Psoas muscle (tissue), 8 donors: ENCODE data around the gene CACNG3. TPM values are rescaled to one million over a fixed set of nuclear protein-coding genes. Genes with fewer than 3 reads are reported as not detected.

ENCODE experiments used
- ATAC-seq, 4 donors: fragments of 200-7000 bp; cut with Tn5 transposase; one replicate each; pipeline ENCODE4 v1.9.1; 2020; ENCODE audit warnings: moderate library complexity in 3 of 4, mild to moderate bottlenecking in 2 of 4
- DNase-seq, 2 donors: peaks; one replicate each; pipeline ENCODE4 v3.0.0-alpha.2; 2020
- H3K27ac ChIP-seq: fragments of 200-600 bp; one replicate; pipeline ENCODE4 v1.8.0; 2022
- H3K27me3 ChIP-seq, 3 donors: fragments of 200-600 bp in 1 of 3; one replicate each; pipeline versions ENCODE4 v1.6.1 to v1.8.0; 2013 to 2022; ENCODE audit warnings: low read length in 2 of 3, mild to moderate bottlenecking in 2 of 3, moderate library complexity in 1 of 3; ENCODE audit not compliant: insufficient read depth in 3 of 3
- H3K36me3 ChIP-seq, 2 donors: fragments of 200-600 bp in 1 of 2; one replicate each; pipeline versions ENCODE4 v1.6.1 to v1.8.0; 2013 to 2022; ENCODE audit warnings: low read depth in 1 of 2, mild to moderate bottlenecking in 1 of 2, moderate library complexity in 1 of 2; ENCODE audit not compliant: insufficient read depth in 1 of 2
- H3K4me1 ChIP-seq: fragments of 200-600 bp; one replicate; pipeline ENCODE4 v1.8.0; 2022
- H3K4me3 ChIP-seq: fragments of 200-600 bp; one replicate; pipeline ENCODE4 v1.8.0; 2022; ENCODE audit warnings: mild to moderate bottlenecking
- H3K9me3 ChIP-seq: fragments of 200-600 bp; one replicate; pipeline ENCODE4 v1.8.0; 2022
- CTCF ChIP-seq: fragments of 200-600 bp; IDR thresholded peaks from one replicate; pipeline ENCODE4 v1.8.0; 2022; ENCODE audit warnings: antibody characterized with exemption
- WGBS, 3 donors: extraction: QIAGEN DNeasy Blood & Tissue Kit; methylation state at CpG; one replicate each; pipeline versions ENCODE4 v1.1.6 to v1.1.7; 2013; 5-methylcytosine and 5-hydroxymethylcytosine counted together
- intact Hi-C, 2 donors: fragments of 100-400 bp; cut with DNase I; formaldehyde crosslinking; loops; one replicate each; pipeline versions ENCODE4 v1.11.0 to v1.14.2; 2022
- polyA plus RNA-seq, 3 donors: library from polyadenylated mRNA; stranded (reverse); fragments of 200-250 nt; gene quantifications; one replicate each; pipeline ENCODE4 v1.2.3, GENCODE V29; 2013
- total RNA-seq, 4 donors: library from RNA; stranded (reverse); fragmentation: NEBNext Ultra II Directional in 2 of 4; extraction: Animal tissue kit (Norgen Biotek cat#: 25700) in 2 of 4; gene quantifications; one replicate each; pipeline versions ENCODE4 v1.2.1 to v1.2.4, GENCODE V29; 2021 to 2023
- donor health status: healthy with polysubstance abuse.
- donor health status: DM: no; HTN: no; CAD: no; lungs with moderate emphysema.
- donor health status: Bipolar disorder and iron deficiency.
- donor health status: healthy.
- donor health status: DM: yes; HTN: yes; CAD: no.
- donor health status: DM: no; HTN: no; CAD: no.
- donor health status: DM: no; HTN: no; CAD: no.
- donor health status: DM: yes; HTN: yes; CAD: no.

The CACNG3 gene
- total and polyA plus RNA-seq, 7 donors, result 0.03 TPM; not detected in 6

GRCh38 chr16:24272379-24272778 lies 16.2 kb downstream of the CACNG3 start:
- DNase-seq, result no peak
- no peaks in the 10 kb centered on the region for H3K36me3 ChIP-seq
- no peaks in the 10 kb centered on the region for H3K9me3 ChIP-seq
- intact Hi-C loops, result no loop called here
- H3K27me3 ChIP-seq, result no peaks in the 10 kb centered on the region
- H3K4me1 ChIP-seq, result no peaks in the 10 kb centered on the region
- ATAC-seq, result no peak
- no peak for TF ChIP-seq CTCF
- WGBS, 3 donors, result 42 to 59% (median 43%) methylated on average over 1 of the region's 1 CpG
- H3K27ac ChIP-seq, result no peak overlapping the region
- no peak overlapping the region for H3K4me3 ChIP-seq

GRCh38 chr16:24273508-24274182 lies 17.5 kb downstream of the CACNG3 start:
- Histone ChIP-seq H3K4me1 (no peaks in the 10 kb centered on the region), H3K36me3 (no peaks in the 10 kb centered on the region), H3K27ac (no peak overlapping the region), H3K9me3 (no peaks in the 10 kb centered on the region), H3K27me3 (no peaks in the 10 kb centered on the region), H3K4me3 (no peak overlapping the region)
- DNase-seq, result no peak
- no peak for ATAC-seq
- WGBS, 3 donors, result 90 to 94% (median 92%) methylated on average over 6 to 8 of the region's 8 CpGs
- intact Hi-C loops, result no loop called here
- TF ChIP-seq CTCF, result no peak

DNA sequence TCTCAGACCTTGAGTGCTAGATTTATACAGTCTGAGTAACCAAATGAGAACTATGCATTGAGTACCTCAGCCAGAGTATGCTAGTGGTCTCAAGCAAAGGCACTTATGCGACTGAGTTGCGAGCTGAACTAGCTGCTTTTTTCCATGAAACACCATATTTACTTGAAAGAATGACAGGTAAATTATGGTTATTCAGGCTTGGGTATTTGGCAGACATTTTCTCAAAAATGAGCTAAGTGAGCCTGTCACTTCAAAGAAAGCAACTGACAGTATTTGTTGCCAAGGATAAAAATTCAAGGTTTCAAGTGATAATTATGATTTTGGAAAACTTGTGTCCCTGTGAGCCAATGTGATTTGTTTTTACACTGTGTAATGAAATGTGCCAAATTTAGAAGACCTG lies 19.3 kb downstream of the CACNG3 start:
- no peak for DNase-seq
- WGBS, 3 donors, result 89 to 92% (median 91%) methylated on average over 2 of the region's 2 CpGs
- no peak for ATAC-seq
- intact Hi-C loops, result no loop called here
- no peak overlapping the region for H3K27ac ChIP-seq
- no peak for TF ChIP-seq CTCF
- H3K4me3 ChIP-seq, result no peak overlapping the region
- H3K27me3 ChIP-seq, result no peaks in the 10 kb centered on the region
- no peaks in the 10 kb centered on the region for H3K36me3 ChIP-seq
- no peaks in the 10 kb centered on the region for H3K9me3 ChIP-seq
- no peaks in the 10 kb centered on the region for H3K4me1 ChIP-seq

DNA sequence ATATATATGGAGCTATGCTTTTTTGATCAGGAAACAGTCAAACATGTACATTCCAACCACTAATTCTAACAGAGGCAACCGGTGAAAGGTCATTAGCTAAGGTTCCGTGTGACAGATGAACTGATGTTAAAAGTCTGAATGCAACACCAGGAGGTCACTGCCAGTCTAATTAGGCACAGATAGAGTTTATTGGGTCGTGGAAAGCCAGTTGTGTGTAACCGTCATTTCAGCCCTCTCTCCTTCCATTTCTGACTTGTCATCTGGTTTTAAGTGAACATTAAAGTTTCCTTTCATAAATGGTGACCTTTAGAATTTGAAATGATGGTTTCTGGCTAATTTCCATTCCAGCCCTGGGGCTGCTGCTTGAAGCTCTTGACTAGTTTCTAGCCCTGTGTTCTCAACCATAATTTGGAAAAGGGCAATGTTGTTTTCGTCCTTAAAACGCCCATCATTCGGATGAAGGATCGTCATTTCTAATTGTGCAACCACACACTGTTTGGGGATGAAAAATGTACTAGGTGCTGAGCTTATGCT lies 23.9 kb downstream of the CACNG3 start:
- intact Hi-C loops, result no loop called here
- H3K36me3 ChIP-seq, result no peaks in the 10 kb centered on the region
- WGBS, 3 donors, result 69 to 71% (median 70%) methylated on average over 8 of the region's 8 CpGs

More for the DNA sequence above, 23.9 kb downstream of the CACNG3 start:
- no peak overlapping the region for H3K27ac ChIP-seq
- no peak for ATAC-seq
- no peaks in the 10 kb centered on the region for H3K9me3 ChIP-seq
- H3K4me3 ChIP-seq, result no peak overlapping the region
- TF ChIP-seq CTCF, result no peak
- DNase-seq, result no peak
- H3K27me3 ChIP-seq, result no peaks in the 10 kb centered on the region
- no peaks in the 10 kb centered on the region for H3K4me1 ChIP-seq
